Lung microvascular endothelial cell (primary cell): ENCODE results near the gene CHL1. TPM values are rescaled to one million over a fixed set of nuclear protein-coding genes. Genes with fewer than 3 reads are reported as not detected.

Experiments
- DNase-seq, 2 donors: peaks; one replicate each; pipeline versions ENCODE4 v3.0.0 to v3.0.0-alpha.2; 2010; ENCODE audit warnings: low read depth in 2 of 2
- total RNA-seq: library from RNA; depleted of rRNA; stranded (reverse); fragments of >200 nt; gene quantifications from 2 replicates; pipeline ENCODE4 v1.2.1, GENCODE V29; 2014

Gene CHL1
- total RNA-seq, 1 donor from 2014 or later, result not detected

- no peak for DNase-seq
Observed at GRCh38 chr3:458653-459310, 262.2 kb downstream of the CHL1 start.
